ENCODE data around the gene COX7A2L.

COX7A2L gene, protein sequence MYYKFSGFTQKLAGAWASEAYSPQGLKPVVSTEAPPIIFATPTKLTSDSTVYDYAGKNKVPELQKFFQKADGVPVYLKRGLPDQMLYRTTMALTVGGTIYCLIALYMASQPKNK

DNA sequence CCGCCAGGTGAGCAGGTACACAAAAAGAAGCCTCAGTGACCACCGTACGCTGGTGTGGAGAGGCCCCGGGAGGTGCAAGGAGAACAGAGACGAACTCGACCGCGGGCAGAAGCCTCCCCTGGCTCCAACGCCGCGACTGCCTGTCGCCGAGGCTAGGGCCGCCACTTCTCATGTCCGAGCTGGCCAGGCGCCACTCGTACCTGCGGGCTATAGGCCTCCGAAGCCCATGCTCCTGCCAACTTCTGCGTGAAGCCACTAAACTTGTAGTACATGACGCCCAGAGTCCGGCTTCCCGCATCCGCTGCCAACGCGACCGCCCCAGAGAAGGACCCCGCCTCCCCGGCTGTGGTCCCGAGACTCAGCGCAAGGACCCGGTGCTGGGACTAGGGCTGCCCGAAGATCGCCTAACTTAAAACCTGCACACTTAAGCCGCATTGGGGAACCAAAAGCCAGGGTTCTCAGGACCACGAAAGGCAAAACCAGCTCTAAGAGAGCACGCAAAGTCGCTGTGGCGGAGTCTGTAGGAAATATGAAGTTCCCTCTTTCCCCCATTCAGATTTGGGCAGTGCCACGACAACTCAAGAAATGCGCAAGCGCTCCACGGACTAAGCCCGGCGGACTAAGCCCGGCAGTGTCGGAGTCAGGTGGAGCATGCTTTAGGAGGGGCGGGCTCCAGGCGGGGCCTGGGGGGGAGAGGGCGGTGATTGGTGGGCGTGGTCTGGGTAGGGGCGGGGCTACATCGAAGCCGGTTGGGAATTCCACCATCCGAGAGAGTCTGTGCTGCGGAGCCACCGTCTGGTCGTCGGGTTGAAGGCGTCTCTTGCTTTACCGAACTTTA lies at the start of gene COX7A2L:
Gene COX7A2L (minus strand): TSS at position 328 of the 838 bp plus-strand sequence. CDS start 56 bp downstream, at position 272.
- TF ChIP-seq, protein P1, sequence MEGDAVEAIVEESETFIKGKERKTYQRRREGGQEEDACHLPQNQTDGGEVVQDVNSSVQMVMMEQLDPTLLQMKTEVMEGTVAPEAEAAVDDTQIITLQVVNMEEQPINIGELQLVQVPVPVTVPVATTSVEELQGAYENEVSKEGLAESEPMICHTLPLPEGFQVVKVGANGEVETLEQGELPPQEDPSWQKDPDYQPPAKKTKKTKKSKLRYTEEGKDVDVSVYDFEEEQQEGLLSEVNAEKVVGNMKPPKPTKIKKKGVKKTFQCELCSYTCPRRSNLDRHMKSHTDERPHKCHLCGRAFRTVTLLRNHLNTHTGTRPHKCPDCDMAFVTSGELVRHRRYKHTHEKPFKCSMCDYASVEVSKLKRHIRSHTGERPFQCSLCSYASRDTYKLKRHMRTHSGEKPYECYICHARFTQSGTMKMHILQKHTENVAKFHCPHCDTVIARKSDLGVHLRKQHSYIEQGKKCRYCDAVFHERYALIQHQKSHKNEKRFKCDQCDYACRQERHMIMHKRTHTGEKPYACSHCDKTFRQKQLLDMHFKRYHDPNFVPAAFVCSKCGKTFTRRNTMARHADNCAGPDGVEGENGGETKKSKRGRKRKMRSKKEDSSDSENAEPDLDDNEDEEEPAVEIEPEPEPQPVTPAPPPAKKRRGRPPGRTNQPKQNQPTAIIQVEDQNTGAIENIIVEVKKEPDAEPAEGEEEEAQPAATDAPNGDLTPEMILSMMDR (IDR thresholded peaks at IDR 0.05), result no peak

DNA sequence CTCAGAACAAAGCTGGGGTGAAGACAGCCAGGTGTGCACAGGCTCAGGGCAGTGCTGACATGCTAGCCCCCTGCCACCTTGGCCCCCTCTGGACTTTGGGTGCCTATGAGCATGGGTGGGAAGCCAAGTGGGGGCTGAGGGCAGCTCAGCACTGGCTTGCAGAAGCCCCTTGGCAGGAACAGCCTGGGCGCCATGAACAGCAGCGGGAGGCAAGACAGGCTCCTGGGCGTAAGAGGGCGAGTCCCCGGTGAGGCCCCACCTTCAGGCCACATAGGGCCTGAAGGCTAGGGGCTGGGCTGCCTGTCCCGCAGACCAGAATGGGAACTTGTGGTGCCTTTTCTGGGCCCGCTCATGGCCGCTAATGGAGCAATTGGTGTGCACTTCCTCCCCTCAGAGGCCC lies 47.0 kb upstream of the COX7A2L start:
- TF ChIP-seq, protein P1 (IDR thresholded peaks at IDR 0.05), result no peak

DNA sequence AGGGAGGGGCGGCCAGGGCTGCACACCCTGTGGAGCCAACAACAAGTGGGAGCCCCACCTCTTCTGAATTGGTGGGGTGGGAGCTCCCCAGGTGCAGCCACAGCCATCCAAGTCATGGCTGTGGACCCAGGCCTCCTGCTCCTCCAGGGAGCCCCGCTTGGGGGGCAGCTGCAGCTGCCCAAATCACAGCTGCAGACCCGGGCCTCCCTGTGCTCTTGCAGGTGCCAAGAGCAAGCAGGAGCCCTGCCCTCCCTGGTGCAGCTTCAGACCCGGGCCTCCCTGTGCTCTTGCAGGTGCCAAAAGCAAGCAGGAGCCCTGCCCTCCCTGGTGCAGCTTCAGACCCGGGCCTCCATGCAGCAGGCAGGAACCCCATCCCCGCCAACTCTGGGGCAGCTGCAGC lies 46.5 kb upstream of the COX7A2L start:
- TF ChIP-seq, protein P1 (IDR thresholded peaks at IDR 0.05), result no peak

DNA sequence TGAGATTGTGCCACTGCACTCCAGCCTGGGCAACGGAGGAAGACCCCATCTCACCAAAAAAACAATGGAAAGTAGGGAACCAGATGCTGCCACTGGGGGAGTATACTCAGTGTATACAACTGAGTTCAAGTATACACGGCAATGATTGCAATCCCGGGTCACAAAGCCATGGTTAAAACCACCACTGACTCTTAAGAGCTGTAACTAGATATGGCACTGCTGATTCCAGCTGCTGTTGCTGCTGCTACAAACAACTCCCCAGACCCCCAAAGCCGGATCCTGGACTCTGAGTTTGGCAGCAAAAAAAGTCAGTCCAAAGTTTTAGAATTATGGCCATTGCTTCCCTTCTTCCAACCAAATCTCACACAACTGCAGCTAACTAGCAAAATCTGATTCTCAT lies 43.7 kb upstream of the COX7A2L start:
- TF ChIP-seq, protein P1 (IDR thresholded peaks at IDR 0.05), result no peak

DNA sequence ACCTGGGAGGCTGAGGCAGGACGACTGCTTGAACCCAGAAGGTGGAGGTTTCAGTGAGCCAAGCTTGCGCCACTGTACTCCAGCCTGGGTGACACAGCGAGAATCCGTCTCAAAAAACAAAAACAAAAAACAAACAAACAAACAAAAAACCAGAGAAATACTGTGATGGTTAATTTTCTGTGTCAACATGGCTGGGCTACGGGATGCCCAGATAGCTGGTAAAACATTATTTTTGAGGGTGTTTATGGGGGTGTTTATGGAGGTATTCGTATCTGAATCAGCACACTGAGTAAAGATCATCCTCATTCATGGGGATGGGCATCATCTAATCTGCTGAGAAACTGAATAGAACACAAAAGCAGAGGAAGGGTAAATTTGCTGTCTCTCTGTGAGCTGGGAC lies 40.8 kb upstream of the COX7A2L start:
- TF ChIP-seq, protein P1 (IDR thresholded peaks at IDR 0.05), result no peak

DNA sequence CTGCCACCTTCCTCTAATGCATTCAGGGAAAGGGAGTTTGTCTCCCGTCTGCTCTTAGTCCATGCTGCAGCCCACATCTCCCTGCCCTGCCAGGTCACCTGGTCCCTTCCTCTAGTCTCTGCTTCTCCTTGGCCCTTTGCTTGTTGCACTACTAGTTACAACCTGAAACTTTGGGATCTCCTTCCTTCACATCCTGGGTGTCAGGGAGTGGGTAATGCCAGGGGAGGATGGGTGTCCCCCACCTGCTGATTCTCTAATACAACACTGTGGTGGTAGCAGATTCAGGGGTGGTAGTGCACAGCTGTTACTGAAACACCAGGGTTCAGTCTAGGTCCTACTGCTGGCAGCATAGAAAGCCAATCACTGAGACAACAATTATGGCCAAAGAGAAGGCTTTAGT lies 31.2 kb upstream of the COX7A2L start:
- TF ChIP-seq, protein P1 (IDR thresholded peaks at IDR 0.05), result no peak

DNA sequence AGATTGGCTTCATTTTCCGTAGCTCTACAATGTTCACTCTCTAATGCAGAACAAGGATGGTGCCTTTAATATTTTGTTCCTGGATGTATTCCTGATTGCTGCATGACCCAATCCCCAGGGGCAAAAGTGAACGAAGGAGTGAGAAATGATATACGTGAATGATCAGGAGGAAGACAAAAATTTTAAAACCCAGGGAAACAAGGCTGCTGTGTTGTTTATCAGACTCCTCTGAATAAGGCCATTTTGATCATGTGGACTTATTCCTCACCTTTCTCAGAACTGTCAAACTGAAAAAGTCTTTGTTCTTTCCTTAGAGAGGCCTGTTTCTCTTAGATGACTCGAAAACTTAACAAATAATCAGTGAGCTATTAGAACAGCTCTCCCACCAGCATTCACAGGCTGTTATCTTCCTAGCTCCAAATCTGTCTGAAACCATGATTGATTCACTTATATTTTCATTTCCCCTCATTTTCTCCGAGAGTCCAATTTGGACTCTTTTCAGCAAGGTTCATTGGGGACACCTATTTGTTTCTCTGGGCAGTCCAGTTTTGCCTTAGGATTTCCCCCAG lies 29.5 kb upstream of the COX7A2L start:
- TF ChIP-seq, protein P1 (IDR thresholded peaks at IDR 0.05), result no peak
